Middle frontal gyrus (tissue), 1 donor: ENCODE results near the gene DPT.
"Not testable (repeated sequence)": the region's sequence is repeated elsewhere in the genome, so short reads cannot be mapped to it uniquely, and the experiment has no call there.

Source experiments
- DNase-seq: peaks from one replicate; pipeline ENCODE4 v3.0.0-alpha.2; 2015; ENCODE audit warnings: low spot score; ENCODE audit errors: extremely low spot score

The DPT gene

GRCh38 chr1:168728473-168729404, at the start of gene DPT:
Gene DPT (minus strand): TSS chr1:168729206. CDS start chr1:168729174, 32 bp downstream.
- DNase-seq, result no peak

- DNase-seq, result no peak
Measured at GRCh38 chr1:168775366-168775765, 46.4 kb upstream of the DPT start.

GRCh38 chr1:168774241-168774640, 45.2 kb upstream of the DPT start:
- no peak for DNase-seq

GRCh38 chr1:168772428-168773060, 43.5 kb upstream of the DPT start:
- DNase-seq, result no peak

GRCh38 chr1:168771104-168771630, 42.2 kb upstream of the DPT start:
- no peak for DNase-seq

GRCh38 chr1:168769893-168770292, 40.9 kb upstream of the DPT start:
- DNase-seq, result not testable (repeated sequence)

- DNase-seq, result no peak
Measured at GRCh38 chr1:168767894-168768584, 39.0 kb upstream of the DPT start.

- DNase-seq, result no peak
Measured at GRCh38 chr1:168766568-168766967, 37.6 kb upstream of the DPT start.

GRCh38 chr1:168763031-168763430, 34.0 kb upstream of the DPT start:
- no peak for DNase-seq

- no peak for DNase-seq
Measured at GRCh38 chr1:168762473-168762872, 33.5 kb upstream of the DPT start.

- DNase-seq, result no peak
Measured at GRCh38 chr1:168760781-168761180, 31.8 kb upstream of the DPT start.

- no peak for DNase-seq
Measured at GRCh38 chr1:168760241-168760640, 31.2 kb upstream of the DPT start.

- no peak for DNase-seq
Measured at GRCh38 chr1:168759077-168759476, 30.1 kb upstream of the DPT start.

GRCh38 chr1:168758503-168758902, 29.5 kb upstream of the DPT start:
- DNase-seq, result no peak

- no peak for DNase-seq
Measured at GRCh38 chr1:168755800-168756418, 26.9 kb upstream of the DPT start.

- DNase-seq, result no peak
Measured at GRCh38 chr1:168752171-168752832, 23.3 kb upstream of the DPT start.

GRCh38 chr1:168751195-168751650, 22.2 kb upstream of the DPT start:
- DNase-seq, result no peak

- no peak for DNase-seq
Measured at GRCh38 chr1:168742994-168743650, 14.1 kb upstream of the DPT start.

- no peak for DNase-seq
Measured at GRCh38 chr1:168742386-168742785, 13.4 kb upstream of the DPT start.

GRCh38 chr1:168739908-168740307, 10.9 kb upstream of the DPT start:
- DNase-seq, result no peak
